Heart left ventricle (tissue), 16 donors: ENCODE results near the gene COQ3. TPM values are rescaled to one million over a fixed set of nuclear protein-coding genes. Genes with fewer than 3 reads are reported as not detected.
A peak's percentile ranks its signal among the peaks of the same experiment; 100 is the strongest.

Experiments
- ATAC-seq, 4 donors: fragments of 200-7000 bp; cut with Tn5 transposase; one replicate each; pipeline ENCODE4 v1.9.1; 2020 to 2022; ENCODE audit warnings: moderate library complexity in 4 of 4, mild to moderate bottlenecking in 3 of 4, moderate number of reproducible peaks in 1 of 4
- DNase-seq, 5 donors: peaks; one replicate each; pipeline ENCODE4 v3.0.0-alpha.2; 2020
- H3K27ac ChIP-seq, 12 donors: fragments of 200-600 bp; sonication (generic) in 4 of 12; one replicate each; pipeline versions ENCODE4 v1.5.0 to v1.8.0; 2016 to 2022; ENCODE audit warnings: mild to moderate bottlenecking in 2 of 12
- H3K27me3 ChIP-seq, 9 donors: fragments of 200-600 bp; sonication (generic) in 2 of 9; one replicate each; pipeline versions ENCODE4 v1.5.1 to v1.8.0; 2016 to 2022; ENCODE audit warnings: mild to moderate bottlenecking in 3 of 9
- H3K36me3 ChIP-seq, 9 donors: fragments of 200-600 bp; sonication (generic) in 2 of 9; one replicate each; pipeline versions ENCODE4 v1.5.0 to v1.8.0; 2018 to 2022; ENCODE audit warnings: mild to moderate bottlenecking in 2 of 9
- H3K4me1 ChIP-seq, 12 donors: fragments of 200-600 bp; sonication (generic) in 4 of 12; one replicate each; pipeline versions ENCODE4 v1.5.0 to v1.8.0; 2016 to 2022; ENCODE audit warnings: mild to moderate bottlenecking in 3 of 12
- H3K4me3 ChIP-seq, 12 donors: fragments of 200-600 bp; sonication (generic) in 4 of 12; one replicate each; pipeline versions ENCODE4 v1.5.0 to v1.8.0; 2017 to 2022; ENCODE audit warnings: mild to moderate bottlenecking in 9 of 12, moderate library complexity in 4 of 12
- H3K9me3 ChIP-seq, 12 donors: fragments of 200-600 bp; sonication (generic) in 4 of 12; one replicate each; pipeline versions ENCODE4 v1.5.0 to v1.8.0; 2016 to 2022; ENCODE audit warnings: mild to moderate bottlenecking in 1 of 12
- CTCF ChIP-seq, 12 donors: fragments of 200-600 bp; sonication (generic) in 4 of 12; IDR thresholded peaks; one replicate each; pipeline versions ENCODE4 v1.5.0 to v1.8.0; 2018 to 2022; ENCODE audit warnings: antibody characterized with exemption in 12 of 12, mild to moderate bottlenecking in 5 of 12
- POLR2A ChIP-seq, 2 donors: fragments of 450-650 bp; IDR thresholded peaks; one replicate each; pipeline ENCODE4 v1.6.1; 2017; ENCODE audit warnings: antibody characterized with exemption in 2 of 2, mild to moderate bottlenecking in 2 of 2, moderate library complexity in 2 of 2
- WGBS, 4 donors: extraction: QIAGEN DNeasy Blood & Tissue Kit in 2 of 4; methylation state at CpG; one replicate each; pipeline versions ENCODE4 v1.1.5 to v1.1.7; 2013 to 2018; 5-methylcytosine and 5-hydroxymethylcytosine counted together
- intact Hi-C, 10 donors: fragments of 100-400 bp; cut with DNase I; formaldehyde crosslinking; loops; one replicate each; pipeline versions ENCODE4 v1.11.1 to v1.14.2; 2022
- polyA plus RNA-seq, 2 donors: library from polyadenylated mRNA; stranded (reverse); fragments of 200-250 nt; gene quantifications; one replicate each; pipeline ENCODE4 v1.2.3, GENCODE V29; 2013
- total RNA-seq, 9 donors: library from RNA; depleted of rRNA in 2 of 9; stranded (reverse); fragments of >200 nt in 2 of 9; fragmentation: NEBNext Ultra II Directional in 3 of 9; extraction: Animal tissue kit (Norgen Biotek cat#: 25700) in 3 of 9; gene quantifications; one replicate each; pipeline versions ENCODE4 v1.1.0 to v1.2.4, GENCODE V29; 2016 to 2023
- donor health status: ischemic (EF 13 %, LVEDD 7.1; RV severe dilation, severe dysfunction).
- donor health status: healthy with polysubstance abuse.
- donor health status: DM: no; HTN: yes; CAD: no.
- donor health status: DM: no; HTN: no; CAD: no.
- donor health status: ischemic (EF 25% LVEDD 6.9; RV normal size, moderate dysfunction).
- donor health status: ischemic (EF 25% LVEDD 5.7; RV mildly dilated, moderate dysfunction).
- donor health status: healthy.
- donor health status: DM: yes; HTN: yes; CAD: no.
- donor health status: ischemic (EF 35%, LVEDD 5.7; RV mildly dilated, moderate dysfunction).
- donor health status: nonischemic (EF 11% LVEDD 7.7; RV severe dilation, severe dysfunction).
- donor health status: DM: yes; HTN: yes; CAD: no.
- donor health status: PGD.
- donor health status: ischemic (EF 29% LVEDD 5.4; RV normal size, mild dysfunction).
- donor health status: nonischemic (EF 23%, LVEDD 6.1; RV moderate dilation, normal function).

COQ3 gene
- total and polyA plus RNA-seq, 11 donors, result 9.5 to 39.1 (median 29.8) TPM

- WGBS, 4 donors, result 30 to 38% (median 38%) methylated on average over 10 of the region's 10 CpGs
- Histone ChIP-seq H3K27me3 (peaks cover 5 to 64% (median 22%) of the 10 kb centered on the region in 9 donors), H3K4me3 (no peak overlapping the region), H3K27ac (peak overlapping the region in 1 of 12 donors; percentile 89), H3K4me1 (peaks cover 0 to 16% (median 4%) of the 10 kb centered on the region in 12 donors), H3K36me3 (no peaks in the 10 kb centered on the region), H3K9me3 (no peaks in the 10 kb centered on the region)
- TF ChIP-seq POLR2A (IDR thresholded peaks at IDR 0.05) (no peak), CTCF (IDR thresholded peaks at IDR 0.05) (no peak)
- intact Hi-C loops, result no loop called here
- ATAC-seq (no peak), DNase-seq (no peak)
Observed at GRCh38 chr6:99350573-99350972, 43.4 kb downstream of the COQ3 start.

GRCh38 chr6:99349171-99350141, 44.5 kb downstream of the COQ3 start, which contains the start of gene FAXC:
TSS of gene FAXC (minus strand) at chr6:99349674. CDS start at chr6:99349372, 302 bp downstream.
- intact Hi-C loops, result no loop called here
- Histone ChIP-seq H3K4me3 (peak within 1 kb of the TSS; percentile 33 to 85 (median 58)), H3K27me3 (peaks cover 5 to 58% (median 14%) of the 10 kb centered on the region in 9 donors), H3K27ac (peak within 1 kb of the TSS in 1 of 12 donors; percentile 89), H3K36me3 (no peaks in the 10 kb centered on the region), H3K9me3 (no peaks in the 10 kb centered on the region), H3K4me1 (peaks cover 0 to 16% (median 4%) of the 10 kb centered on the region in 12 donors)
- DNase-seq, result peak in 1 of 5 donors; percentile 29
- peak in 2 of 4 donors; percentile 60 to 71 for ATAC-seq
- no peak for TF ChIP-seq POLR2A (IDR thresholded peaks at IDR 0.05)
- no peak for TF ChIP-seq CTCF (IDR thresholded peaks at IDR 0.05)
- WGBS, 4 donors, result 0 to 1% (median 1%) methylated on average over 30 to 108 of the region's 108 CpGs

- peaks cover 5 to 58% (median 12%) of the 10 kb centered on the region in 9 donors for H3K27me3 ChIP-seq
- H3K36me3 ChIP-seq, result no peaks in the 10 kb centered on the region
- no peaks in the 10 kb centered on the region for H3K9me3 ChIP-seq
- intact Hi-C loops, result no loop called here
- DNase-seq, result no peak
- H3K4me3 ChIP-seq, result peak overlapping the region in 11 of 12 donors; percentile 33 to 85 (median 58)
- no peak for ATAC-seq
- H3K4me1 ChIP-seq, result peaks cover 0 to 16% (median 4%) of the 10 kb centered on the region in 12 donors
- 50 to 62% (median 52%) methylated on average over 19 to 25 of the region's 25 CpGs for whole genome bisulfite sequencing, 4 donors
- TF ChIP-seq CTCF (IDR thresholded peaks at IDR 0.05) (no peak), POLR2A (IDR thresholded peaks at IDR 0.05) (no peak)
- H3K27ac ChIP-seq, result peak overlapping the region in 1 of 12 donors; percentile 89
Observed at GRCh38 chr6:99348288-99349170, 45.5 kb downstream of the COQ3 start.
